Measurements from ENCODE around the gene ADAM33.

GRCh38 chr20:3651204-3651962, 30.4 kb downstream of the ADAM33 start:
- TF ChIP-seq MAX (IDR thresholded peaks at IDR 0.05) (no peak), JUN (IDR thresholded peaks at IDR 0.05) (no peak), EP300 (IDR thresholded peaks at IDR 0.05) (no peak), CTCF (IDR thresholded peaks at IDR 0.05) (no peak)

Measured in A549 (cell line).